Activated naive CD4-positive, alpha-beta T cell treated with anti-CD3 and anti-CD28 coated beads, Interleukin-2, amount 50 U/mL, for 72 hours (primary cell): Measurements from ENCODE around the gene CTDSP2. TPM values are rescaled to one million over a fixed set of nuclear protein-coding genes. Genes with fewer than 3 reads are reported as not detected.
A peak's percentile ranks its signal among the peaks of the same experiment; 100 is the strongest.
"Not testable (repeated sequence)": the region's sequence is repeated elsewhere in the genome, so short reads cannot be mapped to it uniquely, and the experiment has no call there.

Experiments
- ATAC-seq, 2 donors: fragments of 150-1000 bp; cut with Tn5 transposase; 2 replicates each; pipeline ENCODE4 v1.10.0; 2021; ENCODE audit warnings: mild to moderate bottlenecking in 2 of 2, moderate library complexity in 2 of 2
- DNase-seq, 2 donors: peaks; one replicate each; pipeline ENCODE4 v3.0.0; 2021 to 2022; ENCODE audit warnings: low spot score in 2 of 2
- H3K27ac Mint-ChIP-seq, 2 donors: one replicate each; pipeline ENCODE4 v1.8.0; 2022; ENCODE audit warnings: mild to moderate bottlenecking in 2 of 2, mixed read lengths in 2 of 2
- H3K36me3 Mint-ChIP-seq, 2 donors: one replicate each; pipeline ENCODE4 v1.8.0; 2022; ENCODE audit warnings: mixed read lengths in 2 of 2
- H3K9me3 Mint-ChIP-seq, 2 donors: one replicate each; pipeline ENCODE4 v1.8.0; 2022; ENCODE audit warnings: mixed read lengths in 2 of 2
- total RNA-seq, 2 donors: library from RNA; stranded (reverse); gene quantifications; one replicate each; pipeline ENCODE4 v1.2.3, GENCODE V29; 2022

The CTDSP2 gene
- total RNA-seq = 100 to 1,000 TPM in 1 of 2 donors, 10 to 100 TPM in 1; 76.3 to 103 TPM

- Mint-ChIP-seq H3K27ac (peak within 1 kb of the TSS; percentile 59 to 91), H3K36me3 (no peaks in the 10 kb centered on the region), H3K9me3 (no peaks in the 10 kb centered on the region)
- DNase-seq (peak; percentile 90 to 92), ATAC-seq (peak; percentile 72 to 73)
Observed at GRCh38 chr12:57846577-57847319, at the start of gene CTDSP2. TSS of gene CTDSP2 (minus strand) at chr12:57846729. CDS start at chr12:57846435, 294 bp downstream.

- DNase-seq (no peak), ATAC-seq (no peak)
- Mint-ChIP-seq H3K27ac (peak overlapping the region; percentile 37 to 42), H3K36me3 (no peaks in the 10 kb centered on the region), H3K9me3 (no peaks in the 10 kb centered on the region)
Observed at GRCh38 chr12:57896115-57896433, 49.5 kb upstream of the CTDSP2 start.

GRCh38 chr12:57895389-57896114, 49.0 kb upstream of the CTDSP2 start:
- Mint-ChIP-seq H3K36me3 (no peaks in the 10 kb centered on the region), H3K27ac (peak overlapping the region in 1 of 2 donors; percentile 42), H3K9me3 (no peaks in the 10 kb centered on the region)
- ATAC-seq (no peak), DNase-seq (no peak)

GRCh38 chr12:57894399-57895292, 48.1 kb upstream of the CTDSP2 start:
- peak overlapping the region in 1 of 2 donors; percentile 15 for H3K27ac Mint-ChIP-seq
- no peaks in the 10 kb centered on the region for H3K9me3 Mint-ChIP-seq
- DNase-seq (no peak), ATAC-seq (no peak)
- no peaks in the 10 kb centered on the region for H3K36me3 Mint-ChIP-seq

- Mint-ChIP-seq H3K9me3 (no peaks in the 10 kb centered on the region), H3K36me3 (no peaks in the 10 kb centered on the region), H3K27ac (no peak overlapping the region)
- DNase-seq (no peak), ATAC-seq (no peak)
Observed at GRCh38 chr12:57893431-57894353, 47.2 kb upstream of the CTDSP2 start.

- Mint-ChIP-seq H3K36me3 (no peaks in the 10 kb centered on the region), H3K27ac (no peak overlapping the region), H3K9me3 (no peaks in the 10 kb centered on the region)
- no peak for DNase-seq
- ATAC-seq = no peak
Observed at GRCh38 chr12:57892232-57892972, 45.9 kb upstream of the CTDSP2 start.

- DNase-seq (no peak), ATAC-seq (no peak)
- no peak overlapping the region for H3K27ac Mint-ChIP-seq
- H3K9me3 Mint-ChIP-seq = no peaks in the 10 kb centered on the region
- no peaks in the 10 kb centered on the region for H3K36me3 Mint-ChIP-seq
Observed at GRCh38 chr12:57891542-57892228, 45.2 kb upstream of the CTDSP2 start.

GRCh38 chr12:57890191-57891115, 43.9 kb upstream of the CTDSP2 start:
- Mint-ChIP-seq H3K9me3 (no peaks in the 10 kb centered on the region), H3K36me3 (no peaks in the 10 kb centered on the region), H3K27ac (no peak overlapping the region)
- ATAC-seq (no peak), DNase-seq (no peak)

- ATAC-seq = no peak
- no peaks in the 10 kb centered on the region for H3K36me3 Mint-ChIP-seq
- H3K9me3 Mint-ChIP-seq = no peaks in the 10 kb centered on the region
- H3K27ac Mint-ChIP-seq = no peak overlapping the region
- DNase-seq = no peak
Observed at GRCh38 chr12:57889500-57889989, 43.0 kb upstream of the CTDSP2 start.

- peak; percentile 56 to 82 for ATAC-seq
- H3K36me3 Mint-ChIP-seq = peaks cover 0 to 4% of the 10 kb centered on the region in 2 donors
- no peak for DNase-seq
- no peak overlapping the region for H3K27ac Mint-ChIP-seq
- H3K9me3 Mint-ChIP-seq = peaks cover 3 to 4% of the 10 kb centered on the region in 2 donors
Observed at GRCh38 chr12:57888409-57889157, 42.1 kb upstream of the CTDSP2 start.

- Mint-ChIP-seq H3K9me3 (peaks cover 5% of the 10 kb centered on the region in 2 donors), H3K36me3 (peaks cover 0 to 4% of the 10 kb centered on the region in 2 donors), H3K27ac (no peak overlapping the region)
- peak in 1 of 2 donors; percentile 54 for ATAC-seq
- no peak for DNase-seq
Observed at GRCh38 chr12:57887631-57888408, 41.3 kb upstream of the CTDSP2 start.

- H3K27ac Mint-ChIP-seq = peak overlapping the region in 1 of 2 donors; percentile 9
- DNase-seq, H3K36me3 Mint-ChIP-seq, ATAC-seq, H3K9me3 Mint-ChIP-seq: not testable (repeated sequence)
Observed at GRCh38 chr12:57886964-57887363, 40.4 kb upstream of the CTDSP2 start.

GRCh38 chr12:57886542-57886941, 40.0 kb upstream of the CTDSP2 start:
- ATAC-seq = no peak
- peaks cover 5% of the 10 kb centered on the region in 2 donors for H3K9me3 Mint-ChIP-seq
- no peak for DNase-seq
- H3K36me3 Mint-ChIP-seq = peaks cover 0 to 4% of the 10 kb centered on the region in 2 donors
- H3K27ac Mint-ChIP-seq = peak overlapping the region in 1 of 2 donors; percentile 9
